Measurements from ENCODE around the gene PAM16. TPM values are rescaled to one million over a fixed set of nuclear protein-coding genes. Genes with fewer than 3 reads are reported as not detected.

PAM16 gene
- total RNA-seq, 1 experiment from 2014 or later: 104 TPM

DNA sequence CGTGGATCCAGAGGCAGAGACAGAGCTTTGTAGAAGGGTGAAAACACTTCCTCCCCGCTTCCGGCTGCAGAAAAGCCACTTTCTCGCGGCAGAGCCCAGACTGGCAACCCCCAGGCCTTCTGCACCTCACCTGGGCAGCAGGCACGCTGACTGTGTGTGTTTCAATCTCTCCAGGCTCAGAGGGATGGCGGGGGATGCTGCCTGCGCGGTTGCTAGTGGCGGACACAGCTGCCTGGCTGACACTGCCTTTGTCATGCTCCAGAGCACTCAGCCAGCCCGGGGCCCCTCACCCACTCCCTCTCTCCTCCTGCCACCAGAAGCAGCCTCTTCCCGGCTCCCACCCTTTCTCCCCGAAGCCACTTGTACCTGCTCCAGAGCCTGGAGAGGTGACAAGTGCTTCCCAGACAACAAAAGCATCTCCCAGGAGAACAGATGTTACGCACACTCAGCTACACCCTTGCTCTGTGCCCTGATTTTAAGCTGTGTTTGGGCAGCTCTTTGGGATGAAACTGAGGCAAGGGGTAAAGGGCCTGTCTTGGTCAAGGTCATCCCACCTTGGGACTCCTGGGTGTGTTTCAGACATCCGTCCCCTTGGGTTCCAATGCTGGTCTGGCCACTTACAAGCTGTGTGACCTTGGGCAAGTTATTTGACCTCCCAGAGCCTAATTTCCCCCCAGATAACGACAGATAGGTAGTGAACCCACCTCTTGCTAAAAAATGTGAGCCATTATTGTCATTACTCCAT is 44.5 kb downstream of the PAM16 start:
- POLR2A ChIA-PET: interaction anchor here (0.6 kb wide), 1 partner anchor 12 kb away, joined by 8 read pairs; no protein-coding TSS in a partner anchor
- ATAC-seq (no peak), DNase-seq (ENCODE audit: low read depth, low spot score) (no peak)
- H3K4me3 ChIP-seq (ENCODE audit: low read depth in 2 of 2, low read length in 2 of 2): peak overlapping the region; percentile 43 to 58
- no peaks in the 10 kb centered on the region for H3K36me3 ChIP-seq (ENCODE audit: control insufficient read depth, insufficient read depth, low read length)
- intact Hi-C loops (cut with micrococcal nuclease; ENCODE audit: unreplicated experiment): no loop called here
- CTCF ChIA-PET: interaction anchor here (0.6 kb wide), 1 partner anchor 18 kb away, joined by 4 read pairs; no protein-coding TSS in a partner anchor
- peaks cover 19% of the 10 kb centered on the region for H3K4me1 ChIP-seq (ENCODE audit: control insufficient read depth, insufficient read depth, low read length)
- H3K27ac ChIP-seq (ENCODE audit: low read length): peak overlapping the region; percentile 87
- TF ChIP-seq SIN3A (IDR thresholded peaks at IDR 0.05; ENCODE audit: borderline replicate concordance, insufficient read depth, low read depth, low read length) (no peak), POLR2AphosphoS5 (IDR thresholded peaks at IDR 0.05; ENCODE audit: low read depth, low read length) (0 out of 2 replicates have a peak, but pooled peaks have one; percentile 4)
- H3K9me3 ChIP-seq (ENCODE audit: control insufficient read depth, insufficient read depth, low read depth, low read length): no peaks in the 10 kb centered on the region
- H3K27me3 ChIP-seq (ENCODE audit: control insufficient read depth, insufficient read depth, low read length): no peaks in the 10 kb centered on the region
- in situ Hi-C loops (cut with HindIII; ENCODE audit: low pct_unique_long_range_greater_than_20kb, low sequenced_read_pairs): no loop called here
- BruUV-seq (replicated peaks): TSS peak; percentile 87

GRCh38 chr16:4303973-4304372 is 47.1 kb downstream of the PAM16 start:
- in situ Hi-C loops (cut with HindIII; ENCODE audit: low pct_unique_long_range_greater_than_20kb, low sequenced_read_pairs): no loop called here
- H3K4me1 ChIP-seq (ENCODE audit: control insufficient read depth, insufficient read depth, low read length): peaks cover 22% of the 10 kb centered on the region
- no peaks in the 10 kb centered on the region for H3K9me3 ChIP-seq (ENCODE audit: control insufficient read depth, insufficient read depth, low read depth, low read length)
- H3K27ac ChIP-seq (ENCODE audit: low read length): 0 out of 2 replicates have a peak overlapping the region, but pooled peaks have one; percentile 5
- ATAC-seq: no peak
- H3K27me3 ChIP-seq (ENCODE audit: control insufficient read depth, insufficient read depth, low read length): no peaks in the 10 kb centered on the region
- no TSS peak for BruUV-seq (replicated peaks)
- ChIA-PET POLR2A (no interaction called here), CTCF (interaction anchor here (0.7 kb wide), 1 partner anchor 33 kb away, joined by 6 read pairs; no protein-coding TSS in a partner anchor)
- no peak overlapping the region for H3K4me3 ChIP-seq (ENCODE audit: low read depth in 2 of 2, low read length in 2 of 2)
- no peak for DNase-seq (ENCODE audit: low read depth, low spot score)
- TF ChIP-seq POLR2AphosphoS5 (IDR thresholded peaks at IDR 0.05; ENCODE audit: low read depth, low read length) (no peak), CTCF (IDR thresholded peaks at IDR 0.05) (no peak), SIN3A (IDR thresholded peaks at IDR 0.05; ENCODE audit: borderline replicate concordance, insufficient read depth, low read depth, low read length) (no peak), TCF7L2 (IDR thresholded peaks at IDR 0.05; ENCODE audit: low read depth, low read length) (no peak)
- TF ChIP-seq, protein P1, sequence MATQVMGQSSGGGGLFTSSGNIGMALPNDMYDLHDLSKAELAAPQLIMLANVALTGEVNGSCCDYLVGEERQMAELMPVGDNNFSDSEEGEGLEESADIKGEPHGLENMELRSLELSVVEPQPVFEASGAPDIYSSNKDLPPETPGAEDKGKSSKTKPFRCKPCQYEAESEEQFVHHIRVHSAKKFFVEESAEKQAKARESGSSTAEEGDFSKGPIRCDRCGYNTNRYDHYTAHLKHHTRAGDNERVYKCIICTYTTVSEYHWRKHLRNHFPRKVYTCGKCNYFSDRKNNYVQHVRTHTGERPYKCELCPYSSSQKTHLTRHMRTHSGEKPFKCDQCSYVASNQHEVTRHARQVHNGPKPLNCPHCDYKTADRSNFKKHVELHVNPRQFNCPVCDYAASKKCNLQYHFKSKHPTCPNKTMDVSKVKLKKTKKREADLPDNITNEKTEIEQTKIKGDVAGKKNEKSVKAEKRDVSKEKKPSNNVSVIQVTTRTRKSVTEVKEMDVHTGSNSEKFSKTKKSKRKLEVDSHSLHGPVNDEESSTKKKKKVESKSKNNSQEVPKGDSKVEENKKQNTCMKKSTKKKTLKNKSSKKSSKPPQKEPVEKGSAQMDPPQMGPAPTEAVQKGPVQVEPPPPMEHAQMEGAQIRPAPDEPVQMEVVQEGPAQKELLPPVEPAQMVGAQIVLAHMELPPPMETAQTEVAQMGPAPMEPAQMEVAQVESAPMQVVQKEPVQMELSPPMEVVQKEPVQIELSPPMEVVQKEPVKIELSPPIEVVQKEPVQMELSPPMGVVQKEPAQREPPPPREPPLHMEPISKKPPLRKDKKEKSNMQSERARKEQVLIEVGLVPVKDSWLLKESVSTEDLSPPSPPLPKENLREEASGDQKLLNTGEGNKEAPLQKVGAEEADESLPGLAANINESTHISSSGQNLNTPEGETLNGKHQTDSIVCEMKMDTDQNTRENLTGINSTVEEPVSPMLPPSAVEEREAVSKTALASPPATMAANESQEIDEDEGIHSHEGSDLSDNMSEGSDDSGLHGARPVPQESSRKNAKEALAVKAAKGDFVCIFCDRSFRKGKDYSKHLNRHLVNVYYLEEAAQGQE (IDR thresholded peaks at IDR 0.05; ENCODE audit: insufficient read depth in 1 of 2, low read depth in 2 of 2, low read length in 1 of 2): no peak
- intact Hi-C loops (cut with micrococcal nuclease; ENCODE audit: unreplicated experiment): no loop called here
- no peaks in the 10 kb centered on the region for H3K36me3 ChIP-seq (ENCODE audit: control insufficient read depth, insufficient read depth, low read length)

DNA sequence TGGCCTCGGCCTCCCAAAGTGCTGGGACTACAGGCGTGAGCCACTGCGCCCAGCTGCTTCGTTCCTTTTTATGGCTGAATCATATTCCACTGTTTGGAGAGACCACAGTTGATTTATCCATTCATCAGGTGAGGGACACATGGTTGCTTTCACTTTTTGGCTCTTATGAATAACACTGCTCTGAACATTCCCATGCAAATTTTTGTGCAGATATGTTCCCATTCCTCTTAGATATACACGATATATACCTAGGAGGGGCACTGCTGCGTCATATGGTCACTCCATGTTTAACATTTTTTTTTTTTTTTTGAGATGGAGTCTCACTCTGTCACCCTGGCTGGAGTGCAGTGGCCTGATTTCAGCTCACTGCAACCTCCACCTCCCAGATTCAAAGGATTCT is 49.2 kb downstream of the PAM16 start:
- no peak overlapping the region for H3K4me3 ChIP-seq (ENCODE audit: low read depth in 2 of 2, low read length in 2 of 2)
- intact Hi-C loops (cut with micrococcal nuclease; ENCODE audit: unreplicated experiment): no loop called here
- no peaks in the 10 kb centered on the region for H3K9me3 ChIP-seq (ENCODE audit: control insufficient read depth, insufficient read depth, low read depth, low read length)
- no peak overlapping the region for H3K27ac ChIP-seq (ENCODE audit: low read length)
- BruUV-seq (replicated peaks): no TSS peak
- ChIA-PET CTCF (no interaction called here), POLR2A (no interaction called here)
- peaks cover 27% of the 10 kb centered on the region for H3K4me1 ChIP-seq (ENCODE audit: control insufficient read depth, insufficient read depth, low read length)
- H3K36me3 ChIP-seq (ENCODE audit: control insufficient read depth, insufficient read depth, low read length): no peaks in the 10 kb centered on the region
- in situ Hi-C loops (cut with HindIII; ENCODE audit: low pct_unique_long_range_greater_than_20kb, low sequenced_read_pairs): no loop called here
- no peak for TF ChIP-seq POLR2AphosphoS5 (IDR thresholded peaks at IDR 0.05; ENCODE audit: low read depth, low read length)
- TF ChIP-seq, protein P1 (IDR thresholded peaks at IDR 0.05; ENCODE audit: insufficient read depth in 1 of 2, low read depth in 2 of 2, low read length in 1 of 2): no peak
- TF ChIP-seq SIN3A (IDR thresholded peaks at IDR 0.05; ENCODE audit: borderline replicate concordance, insufficient read depth, low read depth, low read length): no peak
- no peak for TF ChIP-seq CTCF (IDR thresholded peaks at IDR 0.05)
- no peak for TF ChIP-seq TCF7L2 (IDR thresholded peaks at IDR 0.05; ENCODE audit: low read depth, low read length)
- DNase-seq (ENCODE audit: low read depth, low spot score) (no peak), ATAC-seq (no peak)
- H3K27me3 ChIP-seq (ENCODE audit: control insufficient read depth, insufficient read depth, low read length): no peaks in the 10 kb centered on the region

Data from Panc1 (cell line).